Psoas muscle (tissue), 8 donors: ENCODE results near the gene STX18. TPM values are rescaled to one million over a fixed set of nuclear protein-coding genes. Genes with fewer than 3 reads are reported as not detected.

Experiments
- ATAC-seq, 4 donors: fragments of 200-7000 bp; cut with Tn5 transposase; one replicate each; pipeline ENCODE4 v1.9.1; 2020; ENCODE audit warnings: moderate library complexity in 3 of 4, mild to moderate bottlenecking in 2 of 4
- DNase-seq, 2 donors: peaks; one replicate each; pipeline ENCODE4 v3.0.0-alpha.2; 2020
- H3K27ac ChIP-seq: fragments of 200-600 bp; one replicate; pipeline ENCODE4 v1.8.0; 2022
- H3K27me3 ChIP-seq, 3 donors: fragments of 200-600 bp in 1 of 3; one replicate each; pipeline versions ENCODE4 v1.6.1 to v1.8.0; 2013 to 2022; ENCODE audit warnings: low read length in 2 of 3, mild to moderate bottlenecking in 2 of 3, moderate library complexity in 1 of 3; ENCODE audit not compliant: insufficient read depth in 3 of 3
- H3K36me3 ChIP-seq, 2 donors: fragments of 200-600 bp in 1 of 2; one replicate each; pipeline versions ENCODE4 v1.6.1 to v1.8.0; 2013 to 2022; ENCODE audit warnings: low read depth in 1 of 2, mild to moderate bottlenecking in 1 of 2, moderate library complexity in 1 of 2; ENCODE audit not compliant: insufficient read depth in 1 of 2
- H3K4me1 ChIP-seq: fragments of 200-600 bp; one replicate; pipeline ENCODE4 v1.8.0; 2022
- H3K4me3 ChIP-seq: fragments of 200-600 bp; one replicate; pipeline ENCODE4 v1.8.0; 2022; ENCODE audit warnings: mild to moderate bottlenecking
- H3K9me3 ChIP-seq: fragments of 200-600 bp; one replicate; pipeline ENCODE4 v1.8.0; 2022
- WGBS, 3 donors: extraction: QIAGEN DNeasy Blood & Tissue Kit; methylation state at CpG; one replicate each; pipeline versions ENCODE4 v1.1.6 to v1.1.7; 2013; 5-methylcytosine and 5-hydroxymethylcytosine counted together
- intact Hi-C, 2 donors: fragments of 100-400 bp; cut with DNase I; formaldehyde crosslinking; loops; one replicate each; pipeline versions ENCODE4 v1.11.0 to v1.14.2; 2022
- polyA plus RNA-seq, 3 donors: library from polyadenylated mRNA; stranded (reverse); fragments of 200-250 nt; gene quantifications; one replicate each; pipeline ENCODE4 v1.2.3, GENCODE V29; 2013
- total RNA-seq, 4 donors: library from RNA; stranded (reverse); fragmentation: NEBNext Ultra II Directional in 2 of 4; extraction: Animal tissue kit (Norgen Biotek cat#: 25700) in 2 of 4; gene quantifications; one replicate each; pipeline versions ENCODE4 v1.2.1 to v1.2.4, GENCODE V29; 2021 to 2023
- TF ChIP-seq, protein P1 (sequence below): fragments of 200-600 bp; IDR thresholded peaks from one replicate; pipeline ENCODE4 v1.8.0; 2022; ENCODE audit warnings: antibody characterized with exemption
- donor health status: healthy with polysubstance abuse.
- donor health status: DM: no; HTN: no; CAD: no; lungs with moderate emphysema.
- donor health status: Bipolar disorder and iron deficiency.
- donor health status: healthy.
- donor health status: DM: yes; HTN: yes; CAD: no.
- donor health status: DM: no; HTN: no; CAD: no.
- donor health status: DM: no; HTN: no; CAD: no.
- donor health status: DM: yes; HTN: yes; CAD: no.

The STX18 gene
- total and polyA plus RNA-seq, 7 donors: 12.1 to 29.7 (median 21.1) TPM

DNA sequence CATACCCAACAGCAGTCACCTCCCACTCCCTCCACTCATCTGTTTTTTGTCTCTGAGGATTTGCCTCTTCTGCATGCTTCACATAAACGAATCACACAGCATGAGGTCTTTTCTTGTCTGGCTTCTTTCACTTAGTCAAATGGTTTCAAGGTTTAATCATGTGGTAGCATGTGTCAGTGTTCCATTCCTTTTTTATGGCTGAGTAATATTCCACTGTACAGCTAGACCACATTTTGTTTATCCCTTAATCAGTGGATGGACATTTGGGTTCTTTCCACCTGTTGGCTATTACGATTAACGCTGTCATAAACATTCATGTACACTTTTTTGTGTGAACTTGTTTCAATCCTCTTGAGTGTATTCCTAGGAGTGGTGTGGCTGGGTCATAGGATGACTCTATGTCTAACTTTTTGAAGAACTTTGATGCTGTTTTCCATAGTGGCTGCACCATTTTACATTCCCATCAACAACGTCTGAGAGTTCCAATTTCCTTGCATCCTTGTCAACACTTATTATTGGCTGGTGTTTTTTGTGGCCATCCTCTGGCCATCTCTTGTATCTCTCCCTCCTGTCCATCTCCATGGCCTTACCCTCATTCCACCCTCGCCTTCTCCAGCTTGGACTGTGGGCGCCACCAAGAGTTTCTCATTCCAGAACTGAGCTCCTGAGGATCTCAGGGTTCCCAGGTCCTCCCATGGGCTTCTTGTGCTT, 167.3 kb downstream of the STX18 start:
- H3K27me3 ChIP-seq: peaks cover 0 to 8% (median 0%) of the 10 kb centered on the region in 3 donors
- H3K9me3 ChIP-seq: peaks cover 9% of the 10 kb centered on the region
- no peaks in the 10 kb centered on the region for H3K36me3 ChIP-seq
- no peaks in the 10 kb centered on the region for H3K4me1 ChIP-seq
- H3K27ac ChIP-seq: no peak overlapping the region
- H3K4me3 ChIP-seq: no peak overlapping the region
- intact Hi-C loops: no loop called here
- TF ChIP-seq, protein P1, sequence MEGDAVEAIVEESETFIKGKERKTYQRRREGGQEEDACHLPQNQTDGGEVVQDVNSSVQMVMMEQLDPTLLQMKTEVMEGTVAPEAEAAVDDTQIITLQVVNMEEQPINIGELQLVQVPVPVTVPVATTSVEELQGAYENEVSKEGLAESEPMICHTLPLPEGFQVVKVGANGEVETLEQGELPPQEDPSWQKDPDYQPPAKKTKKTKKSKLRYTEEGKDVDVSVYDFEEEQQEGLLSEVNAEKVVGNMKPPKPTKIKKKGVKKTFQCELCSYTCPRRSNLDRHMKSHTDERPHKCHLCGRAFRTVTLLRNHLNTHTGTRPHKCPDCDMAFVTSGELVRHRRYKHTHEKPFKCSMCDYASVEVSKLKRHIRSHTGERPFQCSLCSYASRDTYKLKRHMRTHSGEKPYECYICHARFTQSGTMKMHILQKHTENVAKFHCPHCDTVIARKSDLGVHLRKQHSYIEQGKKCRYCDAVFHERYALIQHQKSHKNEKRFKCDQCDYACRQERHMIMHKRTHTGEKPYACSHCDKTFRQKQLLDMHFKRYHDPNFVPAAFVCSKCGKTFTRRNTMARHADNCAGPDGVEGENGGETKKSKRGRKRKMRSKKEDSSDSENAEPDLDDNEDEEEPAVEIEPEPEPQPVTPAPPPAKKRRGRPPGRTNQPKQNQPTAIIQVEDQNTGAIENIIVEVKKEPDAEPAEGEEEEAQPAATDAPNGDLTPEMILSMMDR: no peak
- 75 to 81% (median 79%) methylated on average over 6 of the region's 6 CpGs for WGBS, 3 donors
- DNase-seq: no peak
- no peak for ATAC-seq

Other genes starting within 250 kb of the STX18 start
- under 1 TPM in 3 of 4 donors, not detected in 1; 0.11 to 0.50 (median 0.28) TPM for gene NSG1, start 154.9 kb downstream of the STX18 start, total RNA-seq
- under 1 TPM in 2 of 3 donors, not detected in 1; 0.12 to 0.36 TPM for gene NSG1, start 154.9 kb downstream of the STX18 start, polyA plus RNA-seq